ENCODE measurements around the gene SEMA3C. TPM values are rescaled to one million over a fixed set of nuclear protein-coding genes. Genes with fewer than 3 reads are reported as not detected.

The SEMA3C gene
- total and polyA plus RNA-seq, 12 donors, result 2.4 to 20.5 (median 6.2) TPM

DNA sequence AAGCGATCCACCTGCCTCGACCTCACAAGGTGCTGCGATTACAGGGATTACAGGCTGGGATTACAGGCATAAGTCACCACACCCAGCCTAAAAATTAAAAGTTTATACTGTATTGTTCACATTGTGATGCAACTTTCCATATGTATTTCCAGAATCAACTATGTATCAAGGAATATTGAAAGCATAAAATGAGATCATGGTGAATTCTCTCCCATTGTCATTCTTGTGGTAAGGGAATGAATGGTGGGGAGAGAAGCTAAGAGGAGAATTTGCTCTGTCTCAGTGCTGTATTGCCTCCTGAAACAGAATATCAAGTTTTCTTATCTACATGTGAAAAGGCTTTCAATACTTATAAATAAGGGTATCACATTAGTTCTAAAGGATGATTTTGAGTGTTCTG lies 198.7 kb downstream of the SEMA3C start:
- H3K4me1 ChIP-seq (replicated peaks in 1 of 2), result peaks cover 0 to 9% of the 10 kb centered on the region in 2 donors
- no peaks in the 10 kb centered on the region for H3K27me3 ChIP-seq
- no peaks in the 10 kb centered on the region for H3K36me3 ChIP-seq (replicated peaks in 1 of 2)
- TF ChIP-seq POLR2A (IDR thresholded peaks at IDR 0.05), result no peak
- TF ChIP-seq, protein P1, sequence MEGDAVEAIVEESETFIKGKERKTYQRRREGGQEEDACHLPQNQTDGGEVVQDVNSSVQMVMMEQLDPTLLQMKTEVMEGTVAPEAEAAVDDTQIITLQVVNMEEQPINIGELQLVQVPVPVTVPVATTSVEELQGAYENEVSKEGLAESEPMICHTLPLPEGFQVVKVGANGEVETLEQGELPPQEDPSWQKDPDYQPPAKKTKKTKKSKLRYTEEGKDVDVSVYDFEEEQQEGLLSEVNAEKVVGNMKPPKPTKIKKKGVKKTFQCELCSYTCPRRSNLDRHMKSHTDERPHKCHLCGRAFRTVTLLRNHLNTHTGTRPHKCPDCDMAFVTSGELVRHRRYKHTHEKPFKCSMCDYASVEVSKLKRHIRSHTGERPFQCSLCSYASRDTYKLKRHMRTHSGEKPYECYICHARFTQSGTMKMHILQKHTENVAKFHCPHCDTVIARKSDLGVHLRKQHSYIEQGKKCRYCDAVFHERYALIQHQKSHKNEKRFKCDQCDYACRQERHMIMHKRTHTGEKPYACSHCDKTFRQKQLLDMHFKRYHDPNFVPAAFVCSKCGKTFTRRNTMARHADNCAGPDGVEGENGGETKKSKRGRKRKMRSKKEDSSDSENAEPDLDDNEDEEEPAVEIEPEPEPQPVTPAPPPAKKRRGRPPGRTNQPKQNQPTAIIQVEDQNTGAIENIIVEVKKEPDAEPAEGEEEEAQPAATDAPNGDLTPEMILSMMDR (IDR thresholded peaks at IDR 0.05), result no peak
- no peak for DNase-seq
- no peaks in the 10 kb centered on the region for H3K9me3 ChIP-seq (replicated peaks in 1 of 3)
- no peak overlapping the region for H3K4me3 ChIP-seq
- intact Hi-C loops (cut with DNase I), result no loop called here
- 86 to 98% (median 93%) methylated on average over 3 of the region's 3 CpGs for WGBS, 4 donors
- H3K27ac ChIP-seq, result no peak overlapping the region

DNA sequence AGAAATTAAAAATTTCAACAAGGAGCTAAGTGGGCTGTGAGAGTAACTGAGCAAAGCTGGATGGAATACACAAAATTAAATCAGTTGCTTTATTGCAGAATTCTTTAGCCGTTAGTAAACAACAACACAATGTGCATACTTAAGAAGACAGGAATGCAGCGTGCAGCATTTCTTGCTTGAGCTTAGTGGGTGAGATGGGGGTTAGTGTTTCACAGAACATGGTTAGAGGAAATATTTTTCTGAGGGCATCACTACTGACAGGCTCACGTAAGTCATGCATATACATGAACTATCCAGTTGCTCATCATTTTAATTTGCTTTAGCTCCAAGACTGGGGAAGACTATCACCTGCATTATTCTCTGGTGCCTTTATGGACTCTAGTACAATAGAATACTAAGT lies 199.6 kb downstream of the SEMA3C start:
- 78 to 87% (median 79%) methylated on average over 3 of the region's 3 CpGs for WGBS, 4 donors
- TF ChIP-seq POLR2A (IDR thresholded peaks at IDR 0.05), result no peak
- TF ChIP-seq, protein P1 (IDR thresholded peaks at IDR 0.05), result no peak
- H3K4me3 ChIP-seq, result no peak overlapping the region
- no peak overlapping the region for H3K27ac ChIP-seq
- peaks cover 0 to 9% of the 10 kb centered on the region in 2 donors for H3K4me1 ChIP-seq (replicated peaks in 1 of 2)
- H3K27me3 ChIP-seq, result no peaks in the 10 kb centered on the region
- intact Hi-C loops (cut with DNase I), result no loop called here
- DNase-seq, result no peak
- no peaks in the 10 kb centered on the region for H3K9me3 ChIP-seq (replicated peaks in 1 of 3)
- H3K36me3 ChIP-seq (replicated peaks in 1 of 2), result no peaks in the 10 kb centered on the region

DNA sequence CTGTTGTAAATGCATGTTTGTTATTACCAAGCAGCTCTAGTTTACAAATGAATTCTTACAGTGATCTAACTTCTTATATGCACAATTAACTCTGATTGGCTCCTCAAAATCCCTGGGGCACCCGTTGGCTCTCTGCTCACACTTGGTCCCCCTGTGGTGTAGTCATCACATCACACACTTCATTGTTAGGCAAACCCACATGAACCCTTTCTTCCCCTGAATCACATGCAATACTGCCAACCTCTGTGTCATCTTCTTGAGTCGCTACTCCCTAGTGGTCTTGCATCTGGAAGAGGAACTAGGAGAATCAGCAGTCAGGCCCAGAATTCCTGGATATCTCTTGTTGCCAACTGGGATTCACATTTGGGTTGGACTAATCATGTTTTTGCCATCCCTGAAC lies 207.3 kb downstream of the SEMA3C start:
- H3K4me3 ChIP-seq, result no peak overlapping the region
- H3K27me3 ChIP-seq, result no peaks in the 10 kb centered on the region
- H3K27ac ChIP-seq, result no peak overlapping the region
- 52 to 72% (median 62%) methylated on average over 2 of the region's 2 CpGs for WGBS, 4 donors
- TF ChIP-seq POLR2A (IDR thresholded peaks at IDR 0.05), result no peak
- TF ChIP-seq, protein P1 (IDR thresholded peaks at IDR 0.05), result no peak
- no peaks in the 10 kb centered on the region for H3K9me3 ChIP-seq (replicated peaks in 1 of 3)
- intact Hi-C loops (cut with DNase I), result no loop called here
- DNase-seq, result no peak
- no peaks in the 10 kb centered on the region for H3K36me3 ChIP-seq (replicated peaks in 1 of 2)
- no peaks in the 10 kb centered on the region for H3K4me1 ChIP-seq (replicated peaks in 1 of 2)

DNA sequence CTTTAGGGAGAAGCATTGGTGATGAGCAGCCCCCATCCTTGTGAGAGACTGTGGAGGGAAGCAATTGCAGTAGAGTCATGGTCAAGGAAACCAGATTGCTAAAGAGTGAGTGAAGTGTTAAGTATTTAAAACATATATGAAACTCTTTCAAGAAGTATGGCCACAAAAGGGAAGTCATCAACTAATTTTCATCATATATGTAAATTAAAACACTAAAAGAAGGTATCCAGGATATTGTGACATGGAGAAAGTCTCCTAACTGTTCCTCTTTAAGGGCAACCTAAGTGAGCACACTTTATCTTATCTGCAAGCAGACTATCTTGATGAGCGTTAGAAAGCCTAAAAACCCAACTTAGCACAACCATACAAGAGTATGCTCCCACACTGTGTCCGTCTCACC lies 210.7 kb downstream of the SEMA3C start:
- 63 to 83% (median 71%) methylated on average over 2 of the region's 2 CpGs for WGBS, 4 donors
- intact Hi-C loops (cut with DNase I), result no loop called here

More for the DNA sequence above, 210.7 kb downstream of the SEMA3C start:
- no peaks in the 10 kb centered on the region for H3K36me3 ChIP-seq (replicated peaks in 1 of 2)
- no peak overlapping the region for H3K27ac ChIP-seq
- H3K4me3 ChIP-seq, result no peak overlapping the region
- no peak for TF ChIP-seq POLR2A (IDR thresholded peaks at IDR 0.05)
- TF ChIP-seq, protein P1 (IDR thresholded peaks at IDR 0.05), result no peak
- no peaks in the 10 kb centered on the region for H3K9me3 ChIP-seq (replicated peaks in 1 of 3)
- DNase-seq, result no peak
- H3K27me3 ChIP-seq, result no peaks in the 10 kb centered on the region
- no peaks in the 10 kb centered on the region for H3K4me1 ChIP-seq (replicated peaks in 1 of 2)
